GM18505 (cell line): ENCODE measurements around the gene MYEOV.

ENCODE experiments used
- ATAC-seq: cut with Tn5 transposase; IDR thresholded peaks from one replicate; pipeline ENCODE4 v1.9.1; 2021; ENCODE audit not compliant: unreplicated experiment
- POLR2A ChIP-seq: IDR thresholded peaks from 4 replicates; pipeline ENCODE4 v1.6.1; 2011; ENCODE audit warnings: borderline replicate concordance; ENCODE audit not compliant: insufficient read depth, insufficient read length; ENCODE audit errors: extremely low read depth

The MYEOV gene

GRCh38 chr11:69343401-69344321 is 49.7 kb downstream of the MYEOV start:
- ATAC-seq, result no peak

DNA sequence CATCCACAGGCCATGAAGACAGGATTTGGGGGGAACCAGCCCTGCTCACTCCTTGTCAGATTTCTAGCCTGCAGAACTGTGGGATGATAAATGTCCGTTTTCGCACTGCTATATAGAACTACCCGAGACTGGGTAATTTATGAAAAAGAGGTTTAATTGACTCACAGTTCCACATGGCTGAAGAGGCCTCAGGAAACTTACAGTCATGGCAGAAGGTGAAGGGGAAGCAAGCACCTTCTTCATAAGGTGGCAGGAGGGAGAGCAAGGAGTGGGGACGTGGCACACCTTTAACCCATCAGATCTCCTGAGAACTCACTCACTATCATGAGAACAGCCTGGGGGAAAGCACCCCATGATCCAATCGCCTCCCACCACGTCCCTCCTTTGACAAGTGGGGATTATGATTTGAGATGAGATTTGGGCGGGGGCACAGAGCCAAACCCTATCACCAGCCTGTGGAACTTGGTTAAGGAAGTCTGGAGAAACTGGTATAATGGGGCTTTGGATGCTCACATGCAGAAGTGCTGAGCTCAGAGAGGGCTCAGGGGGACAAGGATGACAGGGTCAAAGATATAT is 50.7 kb downstream of the MYEOV start:
- no peak for ATAC-seq
- no peak for TF ChIP-seq POLR2A

More at GRCh38 chr11:69343401-69344321, 49.7 kb downstream of the MYEOV start:
- no peak for TF ChIP-seq POLR2A
